ENCODE results near the gene CPA5. TPM values are rescaled to one million over a fixed set of nuclear protein-coding genes. Genes with fewer than 3 reads are reported as not detected.

The CPA5 gene
- total and polyA plus RNA-seq, 10 of the 15 experiments (the other 5 are each of a cell fraction or from before 2014, with no cell fraction given), result 0.06 to 0.52 (median 0.29) TPM; not detected in 2

- TF ChIP-seq BCLAF1 (IDR thresholded peaks at IDR 0.05), result no peak
- no peak for TF ChIP-seq ZNF217 (IDR thresholded peaks at IDR 0.05)
- TF ChIP-seq E2F8 (IDR thresholded peaks at IDR 0.05; ENCODE audit: low read depth, partially characterized antibody), result no peak
- no peak for TF ChIP-seq ZBTB40 (IDR thresholded peaks at IDR 0.05; ENCODE audit: borderline replicate concordance)
- TF ChIP-seq NR2C2 (IDR thresholded peaks at IDR 0.05; ENCODE audit: borderline replicate concordance, control insufficient read depth, insufficient read length, low read depth), result no peak
Measured at GRCh38 chr7:130400120-130400572, 55.5 kb downstream of the CPA5 start (continued).

All from GM12878 (cell line).